ENCODE results near the gene WIZ.

DNA sequence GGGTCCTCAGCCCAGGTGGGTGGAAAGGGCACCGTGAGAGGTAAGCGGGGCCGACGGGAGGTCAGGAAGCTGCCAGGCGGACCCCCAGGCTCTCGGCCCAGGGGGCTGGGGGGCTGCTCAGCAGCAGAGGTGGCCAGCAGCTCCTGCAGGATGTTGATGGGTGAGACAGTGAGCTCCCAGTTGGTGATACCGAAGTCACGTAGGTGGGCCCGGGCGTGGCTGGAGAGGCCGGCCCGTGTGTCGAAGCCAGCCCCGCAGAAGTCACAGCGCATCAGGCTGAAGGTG is 13.0 kb downstream of the WIZ start:
- TF ChIP-seq, protein P1, sequence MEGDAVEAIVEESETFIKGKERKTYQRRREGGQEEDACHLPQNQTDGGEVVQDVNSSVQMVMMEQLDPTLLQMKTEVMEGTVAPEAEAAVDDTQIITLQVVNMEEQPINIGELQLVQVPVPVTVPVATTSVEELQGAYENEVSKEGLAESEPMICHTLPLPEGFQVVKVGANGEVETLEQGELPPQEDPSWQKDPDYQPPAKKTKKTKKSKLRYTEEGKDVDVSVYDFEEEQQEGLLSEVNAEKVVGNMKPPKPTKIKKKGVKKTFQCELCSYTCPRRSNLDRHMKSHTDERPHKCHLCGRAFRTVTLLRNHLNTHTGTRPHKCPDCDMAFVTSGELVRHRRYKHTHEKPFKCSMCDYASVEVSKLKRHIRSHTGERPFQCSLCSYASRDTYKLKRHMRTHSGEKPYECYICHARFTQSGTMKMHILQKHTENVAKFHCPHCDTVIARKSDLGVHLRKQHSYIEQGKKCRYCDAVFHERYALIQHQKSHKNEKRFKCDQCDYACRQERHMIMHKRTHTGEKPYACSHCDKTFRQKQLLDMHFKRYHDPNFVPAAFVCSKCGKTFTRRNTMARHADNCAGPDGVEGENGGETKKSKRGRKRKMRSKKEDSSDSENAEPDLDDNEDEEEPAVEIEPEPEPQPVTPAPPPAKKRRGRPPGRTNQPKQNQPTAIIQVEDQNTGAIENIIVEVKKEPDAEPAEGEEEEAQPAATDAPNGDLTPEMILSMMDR (IDR thresholded peaks at IDR 0.05; ENCODE audit: borderline replicate concordance, extremely low read depth, low read length, poor library complexity, severe bottlenecking), result no peak
- TF ChIP-seq EZH2 (IDR thresholded peaks at IDR 0.05; ENCODE audit: borderline replicate concordance, low read depth, low read length, severe bottlenecking), result no peak
